ENCODE data around the gene RAPGEF5.

DNA sequence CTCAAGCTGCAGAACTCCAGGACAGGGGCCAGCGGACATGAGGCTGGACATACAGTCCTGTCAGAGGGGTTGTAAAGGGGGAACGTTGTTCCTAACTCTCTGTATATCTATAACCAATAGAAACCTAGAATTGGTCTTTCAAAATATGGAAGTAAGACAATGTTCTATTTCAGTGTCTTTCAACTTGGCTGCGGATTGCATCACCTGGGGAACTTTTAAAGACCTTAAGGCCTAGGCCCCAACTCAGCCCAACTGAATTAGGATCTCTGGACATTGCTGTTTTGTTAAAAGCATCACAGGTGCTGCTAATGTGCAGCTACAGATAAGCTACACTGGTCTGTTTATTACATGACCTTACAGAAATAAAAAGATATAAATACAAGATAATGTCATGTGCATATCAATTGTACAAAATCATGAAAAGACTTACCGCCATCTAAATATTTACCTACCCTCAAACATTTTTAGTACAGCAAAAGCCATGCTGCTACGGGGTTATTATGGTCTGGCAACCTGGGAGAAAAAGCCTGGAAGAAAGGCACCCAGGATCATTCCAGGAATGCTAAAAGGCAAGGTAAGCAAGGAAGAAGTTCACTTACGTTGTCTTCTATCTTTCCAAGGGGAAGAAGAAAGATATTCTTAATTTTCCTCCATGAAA is 169.1 kb downstream of the RAPGEF5 start:
- TF ChIP-seq, protein P1, sequence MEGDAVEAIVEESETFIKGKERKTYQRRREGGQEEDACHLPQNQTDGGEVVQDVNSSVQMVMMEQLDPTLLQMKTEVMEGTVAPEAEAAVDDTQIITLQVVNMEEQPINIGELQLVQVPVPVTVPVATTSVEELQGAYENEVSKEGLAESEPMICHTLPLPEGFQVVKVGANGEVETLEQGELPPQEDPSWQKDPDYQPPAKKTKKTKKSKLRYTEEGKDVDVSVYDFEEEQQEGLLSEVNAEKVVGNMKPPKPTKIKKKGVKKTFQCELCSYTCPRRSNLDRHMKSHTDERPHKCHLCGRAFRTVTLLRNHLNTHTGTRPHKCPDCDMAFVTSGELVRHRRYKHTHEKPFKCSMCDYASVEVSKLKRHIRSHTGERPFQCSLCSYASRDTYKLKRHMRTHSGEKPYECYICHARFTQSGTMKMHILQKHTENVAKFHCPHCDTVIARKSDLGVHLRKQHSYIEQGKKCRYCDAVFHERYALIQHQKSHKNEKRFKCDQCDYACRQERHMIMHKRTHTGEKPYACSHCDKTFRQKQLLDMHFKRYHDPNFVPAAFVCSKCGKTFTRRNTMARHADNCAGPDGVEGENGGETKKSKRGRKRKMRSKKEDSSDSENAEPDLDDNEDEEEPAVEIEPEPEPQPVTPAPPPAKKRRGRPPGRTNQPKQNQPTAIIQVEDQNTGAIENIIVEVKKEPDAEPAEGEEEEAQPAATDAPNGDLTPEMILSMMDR (IDR thresholded peaks at IDR 0.05) = no peak
- no peak for TF ChIP-seq POLR2AphosphoS5 (IDR thresholded peaks at IDR 0.05)
